ENCODE results near the gene PBX1.

PBX1 gene

DNA sequence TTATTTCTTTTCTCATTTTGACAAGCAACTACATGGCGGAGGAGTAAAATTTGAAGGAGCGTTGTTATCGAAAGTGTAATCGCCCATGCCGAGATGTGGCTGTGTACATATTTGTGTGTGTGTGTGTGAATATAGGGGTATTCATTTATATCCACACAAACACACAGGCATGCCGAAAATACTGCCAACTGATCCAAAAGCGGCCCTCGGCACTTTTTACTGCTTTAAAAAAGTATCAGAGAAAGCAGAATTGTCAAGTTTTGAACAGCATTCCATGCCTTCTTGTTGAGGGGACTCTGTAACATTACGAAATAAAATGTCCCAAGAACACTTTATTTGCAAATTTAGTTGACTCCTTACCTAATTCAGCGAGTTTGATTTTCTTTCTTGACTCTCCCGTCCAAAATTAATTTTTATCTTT is 1.1 kb downstream of the PBX1 start:
- TF ChIP-seq, protein P1, sequence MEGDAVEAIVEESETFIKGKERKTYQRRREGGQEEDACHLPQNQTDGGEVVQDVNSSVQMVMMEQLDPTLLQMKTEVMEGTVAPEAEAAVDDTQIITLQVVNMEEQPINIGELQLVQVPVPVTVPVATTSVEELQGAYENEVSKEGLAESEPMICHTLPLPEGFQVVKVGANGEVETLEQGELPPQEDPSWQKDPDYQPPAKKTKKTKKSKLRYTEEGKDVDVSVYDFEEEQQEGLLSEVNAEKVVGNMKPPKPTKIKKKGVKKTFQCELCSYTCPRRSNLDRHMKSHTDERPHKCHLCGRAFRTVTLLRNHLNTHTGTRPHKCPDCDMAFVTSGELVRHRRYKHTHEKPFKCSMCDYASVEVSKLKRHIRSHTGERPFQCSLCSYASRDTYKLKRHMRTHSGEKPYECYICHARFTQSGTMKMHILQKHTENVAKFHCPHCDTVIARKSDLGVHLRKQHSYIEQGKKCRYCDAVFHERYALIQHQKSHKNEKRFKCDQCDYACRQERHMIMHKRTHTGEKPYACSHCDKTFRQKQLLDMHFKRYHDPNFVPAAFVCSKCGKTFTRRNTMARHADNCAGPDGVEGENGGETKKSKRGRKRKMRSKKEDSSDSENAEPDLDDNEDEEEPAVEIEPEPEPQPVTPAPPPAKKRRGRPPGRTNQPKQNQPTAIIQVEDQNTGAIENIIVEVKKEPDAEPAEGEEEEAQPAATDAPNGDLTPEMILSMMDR (IDR thresholded peaks at IDR 0.05; ENCODE audit: low read length, missing control alignments) = no peak

DNA sequence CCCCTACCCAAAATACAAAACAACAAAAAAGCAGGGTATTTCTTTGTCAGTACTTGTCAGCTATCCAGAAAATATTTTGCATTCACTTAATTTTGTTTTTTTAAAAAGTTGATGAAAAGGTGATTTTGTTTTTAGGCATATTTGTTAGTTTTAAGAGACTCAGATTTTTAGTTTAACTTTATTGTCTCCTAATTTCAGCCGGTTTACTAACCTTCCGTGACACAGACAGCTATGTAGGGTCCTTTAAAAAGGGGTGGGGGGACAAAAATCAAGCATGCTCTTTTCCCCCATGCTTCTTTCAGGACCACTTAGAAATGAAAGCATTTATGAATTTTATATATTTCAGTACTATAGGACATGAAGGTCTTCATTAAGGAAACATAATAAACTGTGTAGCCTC is 1.6 kb downstream of the PBX1 start:
- TF ChIP-seq, protein P1 (IDR thresholded peaks at IDR 0.05; ENCODE audit: low read length, missing control alignments) = no peak
- DNase-seq (ENCODE audit: low read depth) = no peak
- H3K4me3 ChIP-seq (replicated peaks; ENCODE audit: low read depth, low read length) = peak overlapping the region; percentile 85

More for the DNA sequence above, 1.1 kb downstream of the PBX1 start:
- H3K4me3 ChIP-seq (replicated peaks; ENCODE audit: low read depth, low read length) = peak overlapping the region; percentile 85
- DNase-seq (ENCODE audit: low read depth) = peak; percentile 32

DNA sequence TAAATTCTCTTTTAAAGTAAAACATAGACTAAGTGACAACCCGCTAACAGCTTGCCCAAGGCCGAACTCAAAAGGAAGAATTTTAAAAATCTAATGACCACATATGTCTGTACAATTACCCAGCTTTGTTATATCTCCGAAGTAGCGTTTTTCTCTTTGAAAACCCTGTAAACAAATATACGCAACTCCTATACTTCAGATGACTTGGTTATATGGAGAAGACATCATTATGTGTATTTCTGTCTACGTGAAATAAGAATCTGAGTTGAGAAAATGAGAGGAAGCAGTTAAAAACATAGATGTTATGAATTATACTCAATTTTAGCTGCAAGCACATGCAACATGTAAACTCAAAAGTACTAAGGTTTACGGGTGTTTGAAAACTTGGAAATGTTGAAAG is 2.0 kb downstream of the PBX1 start:
- TF ChIP-seq, protein P1 (IDR thresholded peaks at IDR 0.05; ENCODE audit: low read length, missing control alignments) = no peak
- DNase-seq (ENCODE audit: low read depth) = peak; percentile 17
- H3K4me3 ChIP-seq (replicated peaks; ENCODE audit: low read depth, low read length) = peak overlapping the region; percentile 85

DNA sequence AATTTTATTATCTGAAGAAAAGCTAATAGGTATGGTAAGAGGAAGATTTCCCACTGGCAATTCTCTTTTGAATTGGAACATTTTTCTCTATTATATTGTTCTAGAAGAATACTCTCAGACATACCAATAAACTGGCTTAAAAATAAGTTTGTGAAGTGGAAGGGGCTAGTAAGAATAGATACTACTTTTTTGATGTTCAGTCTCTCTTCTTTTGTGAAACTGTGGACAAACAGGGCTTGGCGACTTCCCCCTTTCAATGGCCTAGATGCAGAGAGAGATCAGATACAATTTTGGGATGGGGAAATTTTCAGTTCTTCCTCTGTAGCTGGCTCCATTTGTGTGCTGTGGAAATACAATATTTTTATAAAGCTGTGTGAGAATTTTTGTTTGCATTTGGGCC is 2.5 kb downstream of the PBX1 start:
- TF ChIP-seq, protein P1 (IDR thresholded peaks at IDR 0.05; ENCODE audit: low read length, missing control alignments) = no peak
- H3K4me3 ChIP-seq (replicated peaks; ENCODE audit: low read depth, low read length) = peak overlapping the region; percentile 85
- DNase-seq (ENCODE audit: low read depth) = peak; percentile 28

DNA sequence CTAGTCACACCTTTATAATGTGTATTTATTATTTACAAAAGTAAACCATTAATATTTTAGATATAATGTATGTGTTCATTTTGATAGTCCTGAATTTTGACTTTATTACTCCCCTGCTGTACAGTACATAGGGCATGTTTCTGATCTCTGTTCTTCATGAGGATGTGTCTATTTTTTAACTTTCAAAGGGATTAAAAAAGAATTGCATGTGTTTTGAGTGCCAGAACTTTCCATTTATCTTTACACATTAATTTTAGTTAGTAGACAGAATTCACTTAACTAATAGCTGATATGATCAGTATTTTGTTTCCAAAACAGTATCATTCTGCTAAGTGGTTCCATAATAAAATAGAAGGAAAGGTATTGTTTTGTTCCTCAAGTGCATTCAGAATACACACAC is 3.1 kb downstream of the PBX1 start:
- peak overlapping the region; percentile 85 for H3K4me3 ChIP-seq (replicated peaks; ENCODE audit: low read depth, low read length)
- TF ChIP-seq, protein P1 (IDR thresholded peaks at IDR 0.05; ENCODE audit: low read length, missing control alignments) = no peak
- DNase-seq (ENCODE audit: low read depth) = no peak

DNA sequence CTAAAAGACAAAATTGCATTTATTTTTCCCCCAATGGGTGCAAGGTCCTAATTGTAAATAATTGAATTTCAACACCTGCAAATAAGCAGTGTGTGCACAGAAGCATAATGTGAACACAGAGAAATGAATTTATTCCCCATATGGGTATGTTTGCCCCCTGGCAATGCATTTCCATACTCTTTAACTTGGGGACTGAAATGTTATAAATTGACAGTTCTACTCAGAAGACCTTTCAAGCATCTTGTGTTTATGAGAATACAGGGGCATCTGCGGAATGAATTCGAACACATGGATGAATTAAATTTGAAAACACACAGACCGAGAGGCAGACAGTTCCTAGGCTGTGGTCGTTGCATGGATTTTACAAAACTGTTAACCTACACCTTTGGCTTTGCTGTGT is 3.5 kb downstream of the PBX1 start:
- TF ChIP-seq, protein P1 (IDR thresholded peaks at IDR 0.05; ENCODE audit: low read length, missing control alignments) = no peak
- DNase-seq (ENCODE audit: low read depth) = no peak
- H3K4me3 ChIP-seq (replicated peaks; ENCODE audit: low read depth, low read length) = peak overlapping the region; percentile 85

DNA sequence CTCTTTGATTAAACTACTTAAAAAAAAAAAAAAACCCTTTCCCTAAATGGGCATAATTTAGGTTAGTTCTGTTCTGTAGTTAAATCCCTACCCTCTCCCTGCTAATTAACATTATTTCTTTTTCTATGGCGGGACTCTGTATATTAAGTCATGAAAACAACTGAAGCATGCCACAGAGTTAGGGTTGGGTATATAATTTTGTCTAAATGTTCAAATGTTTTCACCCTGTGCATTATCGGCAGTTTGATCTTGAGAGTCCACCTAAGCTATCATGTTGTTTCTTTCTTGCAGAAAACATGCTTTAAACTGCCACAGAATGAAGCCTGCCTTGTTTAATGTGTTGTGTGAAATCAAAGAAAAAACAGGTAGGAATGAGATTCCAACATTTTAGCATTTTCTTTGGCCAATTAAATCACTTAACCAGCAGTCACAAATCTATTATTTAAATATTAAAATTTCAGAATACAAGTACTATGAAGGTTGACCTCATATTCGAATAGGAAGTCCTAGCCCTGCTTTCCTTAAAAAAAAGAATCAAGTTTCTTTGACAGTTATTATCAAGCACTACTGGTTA is 4.0 kb downstream of the PBX1 start:
- TF ChIP-seq, protein P1 (IDR thresholded peaks at IDR 0.05; ENCODE audit: low read length, missing control alignments) = no peak
- DNase-seq (ENCODE audit: low read depth) = no peak
- H3K4me3 ChIP-seq (replicated peaks; ENCODE audit: low read depth, low read length) = peak overlapping the region; percentile 85
